ENCODE results near the gene SLC35G3. TPM values are rescaled to one million over a fixed set of nuclear protein-coding genes. Genes with fewer than 3 reads are reported as not detected.
"Not testable (repeated sequence)": the region's sequence is repeated elsewhere in the genome, so short reads cannot be mapped to it uniquely, and the experiment has no call there.

The SLC35G3 gene
- total RNA-seq, 4 donors from 2014 or later = not detected

DNA sequence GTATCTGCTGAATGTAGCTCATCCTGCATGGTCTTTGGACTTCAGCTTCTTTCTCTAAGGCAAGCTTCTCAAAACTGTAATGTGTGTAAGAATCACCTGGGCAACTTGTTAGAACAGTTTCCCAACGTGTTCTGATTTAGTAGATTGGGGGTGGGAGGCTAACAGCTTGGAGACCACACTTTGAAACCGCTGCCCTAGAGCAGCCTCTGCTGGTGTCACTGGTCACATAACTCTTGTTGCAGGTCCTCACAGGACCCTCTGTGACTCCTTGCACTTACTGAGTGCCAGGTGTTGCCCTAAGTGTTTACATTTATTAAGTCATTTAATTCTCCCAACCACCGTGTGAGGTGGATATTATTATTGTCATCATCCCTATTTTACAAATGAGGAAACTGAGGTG lies 9.9 kb downstream of the SLC35G3 start:
- no peak overlapping the region for H3K27ac ChIP-seq
- H3K9me3 ChIP-seq = no peaks in the 10 kb centered on the region
- no peak for TF ChIP-seq POLR2A (IDR thresholded peaks at IDR 0.05)
- TF ChIP-seq, protein P1, sequence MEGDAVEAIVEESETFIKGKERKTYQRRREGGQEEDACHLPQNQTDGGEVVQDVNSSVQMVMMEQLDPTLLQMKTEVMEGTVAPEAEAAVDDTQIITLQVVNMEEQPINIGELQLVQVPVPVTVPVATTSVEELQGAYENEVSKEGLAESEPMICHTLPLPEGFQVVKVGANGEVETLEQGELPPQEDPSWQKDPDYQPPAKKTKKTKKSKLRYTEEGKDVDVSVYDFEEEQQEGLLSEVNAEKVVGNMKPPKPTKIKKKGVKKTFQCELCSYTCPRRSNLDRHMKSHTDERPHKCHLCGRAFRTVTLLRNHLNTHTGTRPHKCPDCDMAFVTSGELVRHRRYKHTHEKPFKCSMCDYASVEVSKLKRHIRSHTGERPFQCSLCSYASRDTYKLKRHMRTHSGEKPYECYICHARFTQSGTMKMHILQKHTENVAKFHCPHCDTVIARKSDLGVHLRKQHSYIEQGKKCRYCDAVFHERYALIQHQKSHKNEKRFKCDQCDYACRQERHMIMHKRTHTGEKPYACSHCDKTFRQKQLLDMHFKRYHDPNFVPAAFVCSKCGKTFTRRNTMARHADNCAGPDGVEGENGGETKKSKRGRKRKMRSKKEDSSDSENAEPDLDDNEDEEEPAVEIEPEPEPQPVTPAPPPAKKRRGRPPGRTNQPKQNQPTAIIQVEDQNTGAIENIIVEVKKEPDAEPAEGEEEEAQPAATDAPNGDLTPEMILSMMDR (IDR thresholded peaks at IDR 0.05) = no peak
- H3K36me3 ChIP-seq = no peaks in the 10 kb centered on the region
- H3K27me3 ChIP-seq = no peaks in the 10 kb centered on the region
- no peaks in the 10 kb centered on the region for H3K4me1 ChIP-seq
- DNase-seq = no peak
- H3K4me3 ChIP-seq = no peak overlapping the region

DNA sequence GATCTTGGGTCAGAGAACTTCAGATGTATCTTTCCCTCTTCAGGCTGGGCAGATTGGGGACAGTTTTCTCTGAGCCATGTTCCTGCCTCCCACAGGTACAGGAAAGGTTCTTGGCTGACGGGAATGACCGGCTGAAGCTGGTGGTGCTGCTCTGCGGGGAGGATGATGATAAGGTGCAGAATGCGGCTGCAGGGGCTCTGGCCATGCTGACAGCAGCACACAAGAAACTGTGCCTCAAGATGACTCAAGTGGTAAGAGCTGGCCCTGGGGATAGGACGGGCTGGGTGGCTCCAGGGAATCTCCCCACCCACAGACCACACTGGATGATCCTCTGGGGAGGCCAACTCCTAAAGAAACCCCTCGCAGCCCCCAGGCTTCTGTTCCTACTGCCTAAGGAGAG lies 10.9 kb downstream of the SLC35G3 start:
- Histone ChIP-seq H3K9me3 (no peaks in the 10 kb centered on the region), H3K4me3 (no peak overlapping the region), H3K27me3 (no peaks in the 10 kb centered on the region), H3K36me3 (no peaks in the 10 kb centered on the region), H3K4me1 (no peaks in the 10 kb centered on the region), H3K27ac (no peak overlapping the region)
- no peak for DNase-seq
- no peak for TF ChIP-seq POLR2A (IDR thresholded peaks at IDR 0.05)

DNA sequence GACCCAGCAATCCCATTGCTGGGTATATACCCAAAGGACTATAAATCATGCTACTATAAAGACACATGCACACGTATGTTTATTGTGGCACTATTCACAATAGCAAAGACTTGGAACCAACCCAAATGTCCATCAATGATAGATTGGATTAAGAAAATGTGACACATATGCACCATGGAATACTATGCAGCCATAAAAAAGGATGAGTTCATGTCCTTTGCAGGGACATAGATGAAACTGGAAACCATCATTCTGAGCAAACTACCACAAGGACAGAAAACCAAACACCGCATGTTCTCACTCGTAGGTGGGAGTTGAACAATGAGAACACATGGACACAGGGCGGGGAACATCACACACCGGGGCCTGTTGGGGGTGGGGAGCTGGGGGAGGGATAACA lies 14.8 kb downstream of the SLC35G3 start:
- H3K4me3 ChIP-seq, DNase-seq, H3K9me3 ChIP-seq, H3K27me3 ChIP-seq, H3K27ac ChIP-seq, H3K4me1 ChIP-seq, H3K36me3 ChIP-seq: not testable (repeated sequence)

DNA sequence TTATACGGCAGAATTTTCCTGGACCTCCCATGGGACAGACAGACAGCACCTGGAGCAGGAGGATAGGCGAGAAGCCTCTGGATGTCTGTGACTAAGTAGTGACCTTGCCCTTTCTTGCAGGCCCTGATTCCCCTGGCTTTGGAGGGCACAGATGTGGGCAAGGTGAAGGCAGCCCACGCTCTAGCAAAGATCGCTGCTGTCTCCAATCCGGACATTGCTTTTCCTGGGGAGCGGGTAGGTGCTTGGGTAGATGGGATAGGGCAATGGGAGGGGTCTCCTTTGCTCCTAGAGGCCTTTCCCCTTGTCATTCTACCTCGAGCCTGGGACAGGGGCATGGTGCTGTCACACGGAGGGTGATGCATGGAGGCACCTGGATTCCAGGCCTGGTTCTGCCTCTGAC lies 17.3 kb downstream of the SLC35G3 start:
- Histone ChIP-seq H3K4me3 (no peak overlapping the region), H3K9me3 (no peaks in the 10 kb centered on the region)
- TF ChIP-seq, protein P1 (IDR thresholded peaks at IDR 0.05) = no peak
- no peak for TF ChIP-seq POLR2A (IDR thresholded peaks at IDR 0.05)

DNA sequence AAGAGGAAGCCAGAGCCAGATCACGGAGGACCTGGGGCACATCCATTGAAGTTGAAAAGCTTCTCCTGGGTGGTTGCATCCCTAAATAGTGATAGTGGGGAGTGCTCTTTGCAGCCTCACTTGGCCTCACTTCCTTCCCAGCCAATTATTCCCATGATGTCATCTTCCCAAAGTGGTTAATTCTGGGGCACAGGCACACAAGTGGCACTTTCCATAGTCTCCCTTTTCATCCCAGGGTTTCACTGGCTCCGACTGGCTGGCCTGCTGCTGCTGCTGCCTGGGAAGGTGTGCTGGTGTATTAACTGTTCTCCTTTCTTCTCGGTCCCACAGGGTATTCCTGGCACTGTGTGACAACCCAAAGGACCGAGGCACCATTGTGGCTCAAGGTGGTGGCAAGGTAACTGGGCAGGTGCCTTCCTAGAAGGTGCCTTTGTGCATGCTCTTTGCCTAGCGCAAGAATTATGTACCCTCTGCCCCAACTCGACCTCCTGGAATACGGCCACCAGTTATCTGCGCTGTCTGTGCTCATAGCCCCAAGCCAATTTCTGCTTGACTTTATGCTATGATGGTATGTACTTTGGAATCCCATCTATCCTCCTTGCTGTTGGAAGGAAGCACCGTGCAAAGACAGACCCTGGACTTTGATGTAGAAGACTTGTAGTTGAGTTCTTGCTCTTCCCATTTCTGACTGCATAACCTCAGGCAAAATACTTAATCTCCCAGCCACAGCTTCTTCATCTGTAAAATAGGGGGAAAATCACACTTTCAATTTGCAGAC lies 18.4 kb downstream of the SLC35G3 start:
- no peak for DNase-seq
- no peaks in the 10 kb centered on the region for H3K36me3 ChIP-seq
- no peak overlapping the region for H3K4me3 ChIP-seq
- TF ChIP-seq, protein P1 (IDR thresholded peaks at IDR 0.05) = no peak
- TF ChIP-seq POLR2A (IDR thresholded peaks at IDR 0.05) = no peak
- no peaks in the 10 kb centered on the region for H3K27me3 ChIP-seq
- H3K4me1 ChIP-seq = no peaks in the 10 kb centered on the region
- H3K27ac ChIP-seq = no peak overlapping the region
- no peaks in the 10 kb centered on the region for H3K9me3 ChIP-seq

More for the DNA sequence above, 17.3 kb downstream of the SLC35G3 start:
- no peak for DNase-seq
- H3K4me1 ChIP-seq = no peaks in the 10 kb centered on the region
- H3K36me3 ChIP-seq = no peaks in the 10 kb centered on the region
- H3K27ac ChIP-seq = peak overlapping the region in 2 of 4 donors; percentile 13 to 19
- H3K27me3 ChIP-seq = no peaks in the 10 kb centered on the region

DNA sequence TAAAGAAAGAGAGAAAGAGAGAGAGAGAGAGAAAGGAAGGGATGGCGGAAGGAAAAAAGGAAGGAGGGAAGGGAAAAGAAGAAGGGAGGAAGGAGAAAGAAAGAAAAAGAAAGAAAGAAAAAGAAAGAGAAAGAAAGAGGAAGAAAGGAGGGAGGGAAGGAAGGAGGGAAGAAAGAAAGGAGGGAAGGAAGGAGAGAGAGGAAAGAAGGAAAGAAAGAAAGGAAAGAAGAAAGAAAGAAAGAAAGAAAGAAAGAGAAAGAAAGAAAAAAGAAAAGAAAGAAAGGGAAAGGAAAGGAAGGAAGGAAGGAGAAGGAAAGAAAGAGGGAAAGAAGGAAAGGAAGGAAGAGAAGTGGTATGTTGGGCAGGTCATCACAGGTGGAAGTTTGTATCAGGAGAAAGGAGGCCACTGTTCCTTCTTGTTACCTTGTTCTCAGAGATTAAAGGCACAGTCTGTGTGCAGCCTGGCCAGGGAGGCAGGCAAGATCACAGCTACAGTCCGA lies 19.3 kb downstream of the SLC35G3 start:
- Histone ChIP-seq H3K27ac (no peak overlapping the region), H3K9me3 (no peaks in the 10 kb centered on the region), H3K4me3 (no peak overlapping the region), H3K27me3 (no peaks in the 10 kb centered on the region), H3K36me3 (no peaks in the 10 kb centered on the region), H3K4me1 (no peaks in the 10 kb centered on the region)
- no peak for DNase-seq
- TF ChIP-seq, protein P1 (IDR thresholded peaks at IDR 0.05) = no peak
- no peak for TF ChIP-seq POLR2A (IDR thresholded peaks at IDR 0.05)

DNA sequence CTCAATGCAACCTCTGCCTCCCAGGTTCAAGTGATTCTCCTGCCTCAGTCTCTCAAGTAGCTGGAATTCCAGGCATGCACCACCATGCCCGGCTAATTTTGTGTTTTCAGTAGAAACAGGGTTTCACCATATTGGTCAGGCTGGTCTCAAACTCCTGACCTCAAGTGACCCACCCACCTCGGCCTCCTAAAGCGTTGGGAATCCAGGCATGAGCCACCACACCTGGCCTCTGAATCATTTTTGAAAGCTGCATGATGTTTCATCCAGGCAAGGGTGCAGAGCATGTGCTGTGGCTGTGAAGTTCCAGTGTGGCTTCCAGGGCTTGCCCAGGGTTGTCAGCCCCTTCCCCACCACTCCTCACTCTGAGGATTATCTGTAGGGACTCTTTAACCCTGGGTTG lies 21.9 kb downstream of the SLC35G3 start:
- H3K4me3 ChIP-seq, H3K4me1 ChIP-seq, H3K36me3 ChIP-seq, H3K9me3 ChIP-seq, H3K27ac ChIP-seq, H3K27me3 ChIP-seq: not testable (repeated sequence)
- DNase-seq = peak in 1 of 3 donors; percentile 11

All from Peyer's patch (tissue), 4 donors.